H1 (cell line): Measurements from ENCODE around the gene DPT. TPM values are rescaled to one million over a fixed set of nuclear protein-coding genes. Genes with fewer than 3 reads are reported as not detected.

Source experiments
- ASH2L ChIP-seq: fragments of 200-600, 300-600 bp; sonication (generic); IDR thresholded peaks from one replicate; pipeline ENCODE4 v1.7.1; 2017; ENCODE audit warnings: low read length
- BCL11A ChIP-seq, 2 experiments: IDR thresholded peaks; one replicate each; pipeline ENCODE4 v1.6.1; 2011; ENCODE audit warnings: low read depth in 2 of 2, low read length in 2 of 2, mild to moderate bottlenecking in 2 of 2
- CBX8 ChIP-seq: fragments of 300-800, 300-1000 bp; sonication (generic); IDR thresholded peaks from 2 replicates; pipeline ENCODE4 v1.7.1; 2016; ENCODE audit warnings: low read depth, low read length, borderline replicate concordance
- RBBP5 ChIP-seq: IDR thresholded peaks from 2 replicates; pipeline ENCODE4 v1.7.1; 2012; ENCODE audit warnings: low read depth, mild to moderate bottlenecking, inconsistent platforms, low read length, moderate library complexity, borderline replicate concordance
- ZNF274 ChIP-seq: IDR thresholded peaks from 2 replicates; pipeline ENCODE4 v1.7.0; 2012; ENCODE audit warnings: low read length, borderline replicate concordance; ENCODE audit errors: extremely low read depth
- polyA plus RNA-seq, 7 experiments: library from polyadenylated mRNA; depleted of rRNA in 3 of 7; stranded (reverse) in 5 of 7; unstranded in 2 of 7; fragments of >200 nt in 5 of 7; fragments of 200-250 nt in 2 of 7; gene quantifications; 1 replicate in 5 of 7; 2 replicates in 1 of 7; 4 replicates in 1 of 7; pipeline versions ENCODE4 v1.2.1 to v1.2.3, GENCODE V29; 2011 to 2013; ENCODE audit warnings: missing spikeins in 2 of 7, mixed read lengths in 2 of 7
- total RNA-seq: library from RNA; stranded (reverse); fragmentation: NEBNext Ultra II Directional; extraction: Animal tissue kit (Norgen Biotek cat#: 25700); gene quantifications from 2 replicates; pipeline ENCODE4 v1.2.1, GENCODE V29; 2021

The DPT gene
- total and polyA plus RNA-seq, 2 of the 8 experiments (the other 6 are each of a cell fraction or from before 2014, with no cell fraction given), result not detected

GRCh38 chr1:168726719-168727118 lies 2.3 kb downstream of the DPT start (continued):
- TF ChIP-seq ZNF274, result no peak
- TF ChIP-seq CBX8, result no peak
- TF ChIP-seq RBBP5, result no peak
- TF ChIP-seq BCL11A (IDR thresholded peaks at IDR 0.05; ENCODE audit: low read depth in 2 of 2, low read length in 2 of 2), result no peak
- TF ChIP-seq ASH2L, result no peak
